Cardiac fibroblast (primary cell): ENCODE data around the gene EGR4.

Experiments used
- DNase-seq, 2 donors: peaks; one replicate each; pipeline versions ENCODE4 v3.0.0 to v3.0.0-alpha.2; 2010; ENCODE audit warnings: low read depth in 2 of 2
- H3K4me3 ChIP-seq, 2 donors: replicated peaks in 1 of 2; 1 replicate in 1 of 2; 2 replicates in 1 of 2; pipeline ENCODE4 v1.5.1; 2011; ENCODE audit warnings: low read depth in 2 of 2, low read length in 2 of 2, mild to moderate bottlenecking in 2 of 2, moderate library complexity in 1 of 2
- CTCF ChIP-seq: IDR thresholded peaks from one replicate; pipeline ENCODE4 v1.5.1; 2011; ENCODE audit warnings: low read depth, mild to moderate bottlenecking, low read length, inconsistent platforms

Gene EGR4

GRCh38 chr2:73259276-73259675, 34.1 kb downstream of the EGR4 start:
- no peak for TF ChIP-seq CTCF
- no peak overlapping the region for H3K4me3 ChIP-seq
- DNase-seq: no peak

GRCh38 chr2:73258913-73259215, 34.5 kb downstream of the EGR4 start:
- no peak for TF ChIP-seq CTCF
- no peak overlapping the region for H3K4me3 ChIP-seq
- DNase-seq: no peak

- no peak for TF ChIP-seq CTCF
- H3K4me3 ChIP-seq: no peak overlapping the region
- no peak for DNase-seq
Measured at GRCh38 chr2:73258186-73258912, 35.0 kb downstream of the EGR4 start.

GRCh38 chr2:73257425-73258125, 35.8 kb downstream of the EGR4 start:
- H3K4me3 ChIP-seq: no peak overlapping the region
- no peak for DNase-seq
- no peak for TF ChIP-seq CTCF

- TF ChIP-seq CTCF: no peak
- no peak for DNase-seq
- H3K4me3 ChIP-seq: no peak overlapping the region
Measured at GRCh38 chr2:73257021-73257420, 36.3 kb downstream of the EGR4 start.

GRCh38 chr2:73256618-73256922, 36.8 kb downstream of the EGR4 start:
- no peak overlapping the region for H3K4me3 ChIP-seq
- no peak for TF ChIP-seq CTCF
- no peak for DNase-seq
